Measurements from ENCODE around the gene VSNL1.
A peak's percentile ranks its signal among the peaks of the same experiment; 100 is the strongest.

VSNL1 gene

GRCh38 chr2:17615728-17616351, 75.3 kb downstream of the VSNL1 start:
- Histone ChIP-seq H3K14ac (ENCODE audit: low read length) (no peak overlapping the region), H2BK15ac (ENCODE audit: low read length) (no peak overlapping the region), H3K4me3 (ENCODE audit: low read length in 2 of 2) (no peak overlapping the region), H2BK120ac (ENCODE audit: low read depth, low read length) (no peak overlapping the region), H2AFZ (ENCODE audit: low read length) (no peak overlapping the region), H2BK5ac (ENCODE audit: low read length) (no peak overlapping the region), H3K4ac (ENCODE audit: low read length) (no peak overlapping the region), H2AK5ac (ENCODE audit: low read depth, low read length) (no peak overlapping the region), H2BK12ac (ENCODE audit: low read length) (no peak overlapping the region), H3K9me3 (replicated peaks in 1 of 2; ENCODE audit: control insufficient read depth in 2 of 2, insufficient read depth in 1 of 2, low read depth in 1 of 2, low read length in 2 of 2) (no peaks in the 10 kb centered on the region), H3K27ac (replicated peaks; ENCODE audit: low read length) (no peak overlapping the region), H3K27me3 (ENCODE audit: control insufficient read depth in 3 of 3, insufficient read depth in 3 of 3, low read depth in 1 of 3, low read length in 3 of 3) (no peaks in the 10 kb centered on the region), H4K8ac (ENCODE audit: low read depth, low read length) (no peak overlapping the region), H3K23ac (ENCODE audit: low read depth, low read length, poor library complexity) (no peak overlapping the region), H3K9ac (ENCODE audit: low read depth, low read length, poor library complexity) (no peak overlapping the region), H3K4me2 (ENCODE audit: insufficient read depth, low read length, poor library complexity, severe bottlenecking) (no peak overlapping the region), H3K36me3 (replicated peaks in 1 of 2; ENCODE audit: control insufficient read depth in 2 of 2, insufficient read depth in 2 of 2, low read length in 2 of 2) (no peaks in the 10 kb centered on the region), H3K4me1 (ENCODE audit: control insufficient read depth in 2 of 2, insufficient read depth in 1 of 2, low read depth in 1 of 2, low read length in 2 of 2) (peaks cover 0 to 3% of the 10 kb centered on the region in 2 donors), H3K79me1 (ENCODE audit: low read depth, low read length) (no peaks in the 10 kb centered on the region), H4K91ac (ENCODE audit: low read depth, low read length, poor library complexity) (no peak overlapping the region), H3K18ac (ENCODE audit: low read length) (no peak overlapping the region)
- no peak for DNase-seq (ENCODE audit: low spot score)
- no CpG with 5 or more reads among the region's 1 CpG for WGBS, 2 donors (ENCODE audit: extremely low coverage in 2 of 2, insufficient read length in 2 of 2, insufficient replicate concordance in 1 of 2)

- WGBS, 2 donors (ENCODE audit: extremely low coverage in 2 of 2, insufficient read length in 2 of 2, insufficient replicate concordance in 1 of 2) = no CpG with 5 or more reads among the region's 1 CpG
- H2BK5ac ChIP-seq (ENCODE audit: low read length) = no peak overlapping the region
- no peaks in the 10 kb centered on the region for H3K36me3 ChIP-seq (replicated peaks in 1 of 2; ENCODE audit: control insufficient read depth in 2 of 2, insufficient read depth in 2 of 2, low read length in 2 of 2)
- no peaks in the 10 kb centered on the region for H3K27me3 ChIP-seq (ENCODE audit: control insufficient read depth in 3 of 3, insufficient read depth in 3 of 3, low read depth in 1 of 3, low read length in 3 of 3)
- H2AK5ac ChIP-seq (ENCODE audit: low read depth, low read length) = no peak overlapping the region
- no peak overlapping the region for H3K4ac ChIP-seq (ENCODE audit: low read length)
- H3K27ac ChIP-seq (replicated peaks; ENCODE audit: low read length) = no peak overlapping the region
- no peaks in the 10 kb centered on the region for H3K9me3 ChIP-seq (replicated peaks in 1 of 2; ENCODE audit: control insufficient read depth in 2 of 2, insufficient read depth in 1 of 2, low read depth in 1 of 2, low read length in 2 of 2)
- H3K79me1 ChIP-seq (ENCODE audit: low read depth, low read length) = no peaks in the 10 kb centered on the region
- H3K4me2 ChIP-seq (ENCODE audit: insufficient read depth, low read length, poor library complexity, severe bottlenecking) = no peak overlapping the region
- H2BK15ac ChIP-seq (ENCODE audit: low read length) = no peak overlapping the region
- H4K91ac ChIP-seq (ENCODE audit: low read depth, low read length, poor library complexity) = no peak overlapping the region
- H2BK12ac ChIP-seq (ENCODE audit: low read length) = no peak overlapping the region
- H3K9ac ChIP-seq (ENCODE audit: low read depth, low read length, poor library complexity) = no peak overlapping the region
- H3K18ac ChIP-seq (ENCODE audit: low read length) = no peak overlapping the region
- DNase-seq (ENCODE audit: low spot score) = no peak
- H2AFZ ChIP-seq (ENCODE audit: low read length) = no peak overlapping the region
- no peak overlapping the region for H3K4me3 ChIP-seq (ENCODE audit: low read length in 2 of 2)
- no peak overlapping the region for H3K14ac ChIP-seq (ENCODE audit: low read length)
- no peak overlapping the region for H3K23ac ChIP-seq (ENCODE audit: low read depth, low read length, poor library complexity)
- H2BK120ac ChIP-seq (ENCODE audit: low read depth, low read length) = no peak overlapping the region
- peaks cover 0 to 3% of the 10 kb centered on the region in 2 donors for H3K4me1 ChIP-seq (ENCODE audit: control insufficient read depth in 2 of 2, insufficient read depth in 1 of 2, low read depth in 1 of 2, low read length in 2 of 2)
- H4K8ac ChIP-seq (ENCODE audit: low read depth, low read length) = no peak overlapping the region
These were observed 75.9 kb downstream of the VSNL1 start for GRCh38 chr2:17616405-17616804.

- no peak overlapping the region for H4K8ac ChIP-seq (ENCODE audit: low read depth, low read length)
- no peak overlapping the region for H2AK5ac ChIP-seq (ENCODE audit: low read depth, low read length)
- no peak overlapping the region for H2BK5ac ChIP-seq (ENCODE audit: low read length)
- H3K14ac ChIP-seq (ENCODE audit: low read length) = no peak overlapping the region
- no peak overlapping the region for H2AFZ ChIP-seq (ENCODE audit: low read length)
- DNase-seq (ENCODE audit: low spot score) = no peak
- H3K9me3 ChIP-seq (replicated peaks in 1 of 2; ENCODE audit: control insufficient read depth in 2 of 2, insufficient read depth in 1 of 2, low read depth in 1 of 2, low read length in 2 of 2) = no peaks in the 10 kb centered on the region
- no peaks in the 10 kb centered on the region for H3K36me3 ChIP-seq (replicated peaks in 1 of 2; ENCODE audit: control insufficient read depth in 2 of 2, insufficient read depth in 2 of 2, low read length in 2 of 2)
- no peak overlapping the region for H2BK15ac ChIP-seq (ENCODE audit: low read length)
- peak overlapping the region; percentile 27 for H4K91ac ChIP-seq (ENCODE audit: low read depth, low read length, poor library complexity)
- H3K27ac ChIP-seq (replicated peaks; ENCODE audit: low read length) = no peak overlapping the region
- no peaks in the 10 kb centered on the region for H3K27me3 ChIP-seq (ENCODE audit: control insufficient read depth in 3 of 3, insufficient read depth in 3 of 3, low read depth in 1 of 3, low read length in 3 of 3)
- no peak overlapping the region for H2BK120ac ChIP-seq (ENCODE audit: low read depth, low read length)
- no peak overlapping the region for H3K4ac ChIP-seq (ENCODE audit: low read length)
- H3K79me1 ChIP-seq (ENCODE audit: low read depth, low read length) = no peaks in the 10 kb centered on the region
- no peak overlapping the region for H3K23ac ChIP-seq (ENCODE audit: low read depth, low read length, poor library complexity)
- peak overlapping the region in 1 of 2 donors; percentile 45 for H3K4me3 ChIP-seq (ENCODE audit: low read length in 2 of 2)
- no peak overlapping the region for H2BK12ac ChIP-seq (ENCODE audit: low read length)
- H3K18ac ChIP-seq (ENCODE audit: low read length) = no peak overlapping the region
- H3K4me2 ChIP-seq (ENCODE audit: insufficient read depth, low read length, poor library complexity, severe bottlenecking) = no peak overlapping the region
- WGBS, 2 donors (ENCODE audit: extremely low coverage in 2 of 2, insufficient read length in 2 of 2, insufficient replicate concordance in 1 of 2) = no CpG with 5 or more reads among the region's 5 CpGs
- H3K4me1 ChIP-seq (ENCODE audit: control insufficient read depth in 2 of 2, insufficient read depth in 1 of 2, low read depth in 1 of 2, low read length in 2 of 2) = peaks cover 0 to 3% of the 10 kb centered on the region in 2 donors
- H3K9ac ChIP-seq (ENCODE audit: low read depth, low read length, poor library complexity) = no peak overlapping the region
These were observed 77.0 kb downstream of the VSNL1 start for GRCh38 chr2:17617516-17617915.

- Histone ChIP-seq H2BK120ac (ENCODE audit: low read depth, low read length) (no peak overlapping the region), H3K9me3 (replicated peaks in 1 of 2; ENCODE audit: control insufficient read depth in 2 of 2, insufficient read depth in 1 of 2, low read depth in 1 of 2, low read length in 2 of 2) (no peaks in the 10 kb centered on the region), H3K14ac (ENCODE audit: low read length) (no peak overlapping the region), H3K9ac (ENCODE audit: low read depth, low read length, poor library complexity) (no peak overlapping the region), H3K27ac (replicated peaks; ENCODE audit: low read length) (no peak overlapping the region), H3K27me3 (ENCODE audit: control insufficient read depth in 3 of 3, insufficient read depth in 3 of 3, low read depth in 1 of 3, low read length in 3 of 3) (no peaks in the 10 kb centered on the region), H2AK5ac (ENCODE audit: low read depth, low read length) (no peak overlapping the region), H3K4me2 (ENCODE audit: insufficient read depth, low read length, poor library complexity, severe bottlenecking) (no peak overlapping the region), H3K18ac (ENCODE audit: low read length) (no peak overlapping the region), H3K4me3 (ENCODE audit: low read length in 2 of 2) (peak overlapping the region in 1 of 2 donors; percentile 45), H2BK12ac (ENCODE audit: low read length) (no peak overlapping the region), H3K36me3 (replicated peaks in 1 of 2; ENCODE audit: control insufficient read depth in 2 of 2, insufficient read depth in 2 of 2, low read length in 2 of 2) (no peaks in the 10 kb centered on the region), H3K79me1 (ENCODE audit: low read depth, low read length) (no peaks in the 10 kb centered on the region), H4K91ac (ENCODE audit: low read depth, low read length, poor library complexity) (no peak overlapping the region), H2BK15ac (ENCODE audit: low read length) (no peak overlapping the region), H3K4ac (ENCODE audit: low read length) (no peak overlapping the region), H3K4me1 (ENCODE audit: control insufficient read depth in 2 of 2, insufficient read depth in 1 of 2, low read depth in 1 of 2, low read length in 2 of 2) (peaks cover 0 to 3% of the 10 kb centered on the region in 2 donors), H4K8ac (ENCODE audit: low read depth, low read length) (no peak overlapping the region), H2BK5ac (ENCODE audit: low read length) (no peak overlapping the region), H2AFZ (ENCODE audit: low read length) (no peak overlapping the region), H3K23ac (ENCODE audit: low read depth, low read length, poor library complexity) (no peak overlapping the region)
- no peak for DNase-seq (ENCODE audit: low spot score)
- WGBS, 2 donors (ENCODE audit: extremely low coverage in 2 of 2, insufficient read length in 2 of 2, insufficient replicate concordance in 1 of 2) = no CpG with 5 or more reads among the region's 1 CpG
These were observed 77.5 kb downstream of the VSNL1 start for GRCh38 chr2:17617955-17618354.

All from neuronal stem cell (in vitro differentiated cells).